ENCODE results near the gene NLRP5. TPM values are rescaled to one million over a fixed set of nuclear protein-coding genes. Genes with fewer than 3 reads are reported as not detected.
A peak's percentile ranks its signal among the peaks of the same experiment; 100 is the strongest.

NLRP5 gene
- total and polyA plus RNA-seq, 2 of the 4 experiments (the other 2 are of a cell fraction), result not detected

DNA sequence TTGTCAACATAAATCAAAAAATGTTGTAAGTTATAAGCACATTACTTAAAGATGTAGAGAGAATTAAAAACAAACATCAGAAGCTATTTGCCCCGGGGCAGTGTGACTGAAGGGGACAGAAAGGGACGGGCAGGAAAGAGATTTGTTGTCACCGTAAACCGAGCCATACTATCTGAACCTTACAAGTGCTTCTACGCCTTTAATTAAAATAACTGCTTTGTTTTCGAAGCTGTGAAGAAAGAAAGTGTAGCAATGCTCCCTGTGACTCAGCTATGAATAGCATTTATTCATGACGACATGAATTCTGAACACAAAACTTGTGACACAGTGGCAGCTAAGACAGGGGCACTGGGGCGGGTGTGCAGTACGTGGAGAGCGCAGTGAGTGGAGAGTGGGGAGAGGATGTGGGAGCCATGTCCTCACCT is 104.5 kb downstream of the NLRP5 start:
- Histone ChIP-seq H3K56ac (ENCODE audit: extremely low read depth, insufficient read depth, low read length) (no peak overlapping the region), H3K4me2 (ENCODE audit: low read depth, low read length) (no peak overlapping the region), H4K8ac (ENCODE audit: low read depth in 2 of 2, low read length in 2 of 2) (no peak overlapping the region), H3K23ac (ENCODE audit: low read depth, low read length) (no peak overlapping the region), H3K36me3 (ENCODE audit: control insufficient read depth, insufficient read depth, low read length) (peaks cover 32% of the 10 kb centered on the region), H3K9me3 (ENCODE audit: control insufficient read depth, insufficient read depth, low read length) (peaks cover 11% of the 10 kb centered on the region), H3K79me1 (ENCODE audit: low read depth in 1 of 2, low read length in 2 of 2) (peaks cover 25 to 54% of the 10 kb centered on the region in 2 experiments), H3K4me1 (ENCODE audit: control insufficient read depth, insufficient read depth, low read length) (peaks cover 3% of the 10 kb centered on the region; the same call in 1 of the 2 replicates), H3K27me3 (ENCODE audit: control insufficient read depth, insufficient read depth, low read length) (no peaks in the 10 kb centered on the region), H2AK9ac (replicated peaks; ENCODE audit: low read depth, low read length, poor library complexity) (no peak overlapping the region), H3K9me1 (ENCODE audit: insufficient read depth, low read length) (no peaks in the 10 kb centered on the region), H3K4ac (ENCODE audit: low read depth, low read length) (no peak overlapping the region), H3K9ac (ENCODE audit: low read depth, low read length) (no peak overlapping the region), H3K27ac (ENCODE audit: insufficient read depth, low read length) (no peak overlapping the region), H2BK20ac (ENCODE audit: low read depth, low read length) (no peak overlapping the region), H2BK5ac (ENCODE audit: low read depth, low read length, poor library complexity, severe bottlenecking) (no peak overlapping the region), H2BK120ac (ENCODE audit: low read depth, low read length) (no peak overlapping the region), H2AK5ac (ENCODE audit: low read depth, low read length) (no peak overlapping the region), H2AFZ (replicated peaks; ENCODE audit: low read length, poor library complexity) (no peak overlapping the region), H4K91ac (ENCODE audit: insufficient read depth, low read depth, low read length) (no peak overlapping the region), H3K4me3 (ENCODE audit: insufficient read depth, low read depth, low read length) (no peak overlapping the region), H2BK15ac (ENCODE audit: low read depth, low read length) (no peak overlapping the region), H3K18ac (ENCODE audit: low read depth, low read length) (no peak overlapping the region), H4K20me1 (ENCODE audit: insufficient read depth, low read length) (peaks cover 43% of the 10 kb centered on the region), H4K5ac (ENCODE audit: low read depth, low read length) (no peak overlapping the region), H3K14ac (replicated peaks; ENCODE audit: low read depth, low read length) (no peak overlapping the region)
- ATAC-seq (ENCODE audit: low read depth), result peak; percentile 71
- in situ Hi-C loops (cut with MboI; ENCODE audit: low sequenced_read_pairs) (no loop called here), intact Hi-C loops (cut with micrococcal nuclease) (no loop called here), dilution Hi-C loops (cut with HindIII; ENCODE audit: low sequenced_read_pairs, unreplicated experiment) (no loop called here)
- CTCF ChIA-PET, result interaction anchor here (0.7 to 1.7 kb wide), 3 partner anchors 10 to 25 kb away, joined by 3 to 7 read pairs (median 3); no protein-coding TSS in a partner anchor
- POLR2A ChIA-PET (ENCODE audit: unreplicated experiment), result interaction anchor here (0.6 kb wide), 1 partner anchor 24 kb away, joined by 23 read pairs; no protein-coding TSS in a partner anchor
- DNase-seq, result peak; percentile 61
- no TSS peak for BruUV-seq (replicated peaks)
- TF ChIP-seq CHD1 (IDR thresholded peaks at IDR 0.05; ENCODE audit: low read depth, low read length) (no peak), MAFK (IDR thresholded peaks at IDR 0.05; ENCODE audit: low read depth, low read length) (no peak), CEBPB (IDR thresholded peaks at IDR 0.05; ENCODE audit: low read depth, low read length) (peak; percentile 83)
- TF ChIP-seq, protein P1, sequence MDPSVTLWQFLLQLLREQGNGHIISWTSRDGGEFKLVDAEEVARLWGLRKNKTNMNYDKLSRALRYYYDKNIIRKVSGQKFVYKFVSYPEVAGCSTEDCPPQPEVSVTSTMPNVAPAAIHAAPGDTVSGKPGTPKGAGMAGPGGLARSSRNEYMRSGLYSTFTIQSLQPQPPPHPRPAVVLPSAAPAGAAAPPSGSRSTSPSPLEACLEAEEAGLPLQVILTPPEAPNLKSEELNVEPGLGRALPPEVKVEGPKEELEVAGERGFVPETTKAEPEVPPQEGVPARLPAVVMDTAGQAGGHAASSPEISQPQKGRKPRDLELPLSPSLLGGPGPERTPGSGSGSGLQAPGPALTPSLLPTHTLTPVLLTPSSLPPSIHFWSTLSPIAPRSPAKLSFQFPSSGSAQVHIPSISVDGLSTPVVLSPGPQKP (IDR thresholded peaks at IDR 0.05; ENCODE audit: borderline replicate concordance, low read depth, low read length), result no peak
- WGBS, 2 experiments (ENCODE audit: extremely low coverage in 2 of 2, insufficient read length in 1 of 2), result 100% methylated on average over 1 of the region's 10 CpGs; no CpG with 5 or more reads in 1 of the 2 experiments
